NCI-H82 treated with DMSO at 0.1 percent for 48 hours (cell line): ENCODE results near the gene EHMT1.

Source experiments
- DNase-seq: peaks from one replicate; lab custom pipeline; 2025; ENCODE audit not compliant: unreplicated experiment; lab: John Stamatoyannopoulos, UW

The EHMT1 gene

GRCh38 chr9:137817236-137818200 is 198.7 kb downstream of the EHMT1 start:
- DNase-seq = no peak

GRCh38 chr9:137818286-137818685 is 199.5 kb downstream of the EHMT1 start:
- no peak for DNase-seq

DNA sequence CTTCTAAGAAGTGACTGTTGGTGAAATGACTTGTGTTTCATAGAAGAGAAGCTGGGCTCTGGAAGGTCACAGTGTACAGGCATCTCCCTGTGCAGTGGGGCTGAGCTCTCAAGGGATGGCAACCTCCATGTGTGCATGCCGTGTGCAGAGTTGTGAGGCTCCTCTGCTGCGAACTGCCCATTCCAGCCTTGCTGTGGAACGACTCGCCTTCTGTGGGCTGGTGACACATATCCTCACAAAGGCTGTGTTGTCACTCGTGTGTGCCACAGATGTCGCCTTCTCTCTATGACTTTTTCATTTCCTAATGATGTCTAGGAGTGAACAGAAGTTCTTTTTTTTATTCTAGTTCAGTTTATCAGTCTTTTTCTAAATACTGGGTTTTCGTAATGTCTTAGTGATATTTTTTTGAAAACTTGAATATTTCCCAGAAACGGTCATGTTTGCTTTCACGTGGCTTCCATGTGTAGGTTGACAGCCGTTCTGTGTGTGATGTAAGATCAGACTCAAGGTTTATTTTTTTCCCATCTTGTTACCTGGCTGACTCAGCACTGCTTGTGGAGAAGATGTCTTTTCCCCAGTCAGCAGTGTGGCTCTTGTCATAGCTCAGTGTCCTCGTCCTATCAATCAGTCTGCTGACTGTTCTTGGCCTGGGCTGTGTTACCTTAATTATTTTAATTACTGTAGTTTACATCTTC is 201.5 kb downstream of the EHMT1 start:
- DNase-seq = no peak

DNA sequence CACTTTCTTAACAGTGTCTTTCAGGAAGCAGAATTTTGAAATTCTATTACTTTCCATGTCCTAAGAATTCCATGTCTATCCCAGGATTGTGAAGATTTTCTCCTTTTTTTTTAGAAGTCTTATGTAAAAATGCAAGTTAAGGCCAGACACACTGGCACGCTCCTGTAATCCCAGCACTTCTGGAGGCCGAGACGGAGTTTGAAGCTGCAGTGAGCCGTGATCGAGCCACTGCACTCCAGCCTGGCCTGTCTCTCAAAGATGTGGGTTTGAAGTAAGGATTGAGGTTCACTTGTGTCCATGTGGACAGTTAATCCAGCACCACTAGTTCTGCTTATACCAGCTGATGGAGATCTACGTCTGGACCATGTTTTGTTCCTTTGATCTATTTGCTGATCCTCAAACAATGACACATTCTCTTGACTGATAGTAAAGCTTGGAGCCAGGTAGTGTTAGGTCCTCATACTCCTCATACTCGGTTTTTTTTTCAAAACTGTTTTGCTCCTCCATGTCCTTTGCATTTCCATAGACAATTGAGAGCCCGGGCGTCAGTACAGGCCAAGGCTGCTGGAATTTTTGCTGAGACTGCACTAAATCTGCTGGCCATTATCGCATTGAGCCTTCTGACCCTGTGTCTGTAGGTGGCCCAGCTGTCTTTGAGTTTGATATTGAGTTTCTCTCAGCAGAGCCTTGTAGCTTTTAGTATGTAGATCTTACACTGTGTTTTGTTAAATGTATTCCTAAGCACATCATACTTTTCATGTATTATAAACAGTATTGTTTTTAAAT is 205.4 kb downstream of the EHMT1 start:
- no peak for DNase-seq

- no peak for DNase-seq
Measured at GRCh38 chr9:137825324-137825989, 206.7 kb downstream of the EHMT1 start.

GRCh38 chr9:137827908-137828526 is 209.2 kb downstream of the EHMT1 start:
- DNase-seq = no peak

DNA sequence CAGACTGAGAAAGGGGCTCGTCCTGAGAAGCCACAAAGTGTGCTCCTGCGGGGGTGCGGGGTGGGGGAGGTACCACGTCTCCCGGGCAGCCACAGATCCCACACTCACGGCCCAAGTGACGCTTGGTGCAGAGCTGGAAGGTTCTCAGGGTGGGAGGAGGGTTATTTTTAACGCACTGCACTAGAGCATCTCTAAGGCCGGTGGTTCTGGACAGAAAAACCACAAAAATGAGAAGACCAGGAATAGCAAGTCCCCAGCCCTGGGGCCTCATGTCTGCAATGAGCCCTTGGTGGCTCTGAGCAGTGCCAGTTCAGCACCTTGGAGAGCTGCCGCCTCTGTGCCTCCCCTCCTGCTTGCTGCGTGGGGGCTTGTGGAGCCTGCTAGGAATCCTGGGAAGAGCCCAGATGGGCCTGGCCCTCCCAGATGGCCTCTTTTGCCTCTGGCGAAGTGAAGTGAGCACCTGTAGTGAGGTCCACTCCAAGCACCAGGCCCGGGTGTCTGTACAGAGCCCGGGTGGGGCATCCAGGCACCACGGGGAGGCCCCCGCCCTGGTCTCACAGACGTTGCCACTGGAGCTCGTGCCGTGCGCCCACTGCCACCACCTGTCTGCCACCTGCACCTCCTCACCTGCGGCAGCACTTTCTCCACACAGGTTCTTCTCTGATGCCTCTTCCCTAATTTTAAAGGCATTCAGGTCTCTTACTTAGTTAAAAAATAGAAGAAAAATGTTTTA is 209.9 kb downstream of the EHMT1 start:
- no peak for DNase-seq

GRCh38 chr9:137829260-137829996 is 210.6 kb downstream of the EHMT1 start:
- DNase-seq = no peak

DNA sequence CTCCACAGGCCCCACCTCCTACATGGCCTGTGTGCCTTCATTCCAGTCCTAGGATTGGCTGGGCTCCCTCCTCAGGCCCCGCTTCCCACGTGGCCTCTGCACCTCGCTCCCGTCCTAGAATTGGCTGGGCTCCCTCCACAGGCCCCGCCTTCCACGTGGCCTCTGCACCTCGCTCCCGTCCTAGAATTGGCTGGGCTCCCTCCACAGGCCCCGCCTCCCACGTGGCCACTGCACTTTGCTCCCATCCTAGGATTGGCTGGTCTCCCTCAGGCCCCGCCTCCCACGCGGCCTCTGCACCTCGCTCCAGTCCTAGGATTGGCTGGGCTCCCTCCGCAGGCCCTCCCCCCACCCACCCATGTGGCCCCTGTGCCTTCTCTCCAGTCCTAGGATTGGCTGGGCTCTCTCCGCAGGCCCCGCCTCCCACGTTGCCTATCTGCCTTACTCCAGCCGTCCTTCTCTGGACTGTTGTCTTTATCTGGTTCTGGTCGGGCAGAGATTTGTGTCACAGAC is 213.4 kb downstream of the EHMT1 start:
- DNase-seq = no peak

GRCh38 chr9:137832830-137833590 is 214.2 kb downstream of the EHMT1 start:
- no peak for DNase-seq

GRCh38 chr9:137833721-137834613 is 215.2 kb downstream of the EHMT1 start:
- no peak for DNase-seq

DNA sequence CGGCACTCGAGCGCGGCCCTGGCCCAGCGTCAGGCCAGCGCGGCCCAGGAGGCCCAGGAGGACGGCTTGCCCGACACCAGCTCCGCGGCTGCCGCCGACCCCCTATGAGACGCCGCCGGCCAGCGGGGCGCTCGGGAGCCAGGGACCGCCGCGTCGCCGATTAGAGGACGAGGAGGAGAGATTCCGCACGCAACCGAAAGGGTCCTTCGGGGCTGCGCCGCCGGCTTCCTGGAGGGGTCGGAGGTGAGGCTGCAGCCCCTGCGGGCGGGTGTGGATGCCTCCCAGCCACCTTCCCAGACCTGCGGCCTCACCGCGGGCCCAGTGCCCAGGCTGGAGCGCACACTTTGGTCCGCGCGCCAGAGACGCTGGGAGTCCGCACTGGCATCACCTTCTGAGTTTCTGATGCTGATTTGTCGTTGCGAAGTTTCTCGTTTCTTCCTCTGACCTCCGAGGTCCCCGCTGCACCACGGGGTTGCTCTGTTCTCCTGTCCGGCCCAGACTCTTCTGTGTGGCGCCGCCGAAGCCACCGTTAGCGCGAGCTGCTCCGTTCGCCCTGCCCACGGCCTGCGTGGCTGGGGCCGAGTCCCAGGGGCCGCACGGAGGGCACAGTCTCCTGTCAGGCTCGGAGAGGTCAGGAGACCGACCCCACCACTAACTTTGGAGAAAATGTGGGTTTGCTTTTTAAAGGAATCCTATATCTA is 216.2 kb downstream of the EHMT1 start:
- no peak for DNase-seq

DNA sequence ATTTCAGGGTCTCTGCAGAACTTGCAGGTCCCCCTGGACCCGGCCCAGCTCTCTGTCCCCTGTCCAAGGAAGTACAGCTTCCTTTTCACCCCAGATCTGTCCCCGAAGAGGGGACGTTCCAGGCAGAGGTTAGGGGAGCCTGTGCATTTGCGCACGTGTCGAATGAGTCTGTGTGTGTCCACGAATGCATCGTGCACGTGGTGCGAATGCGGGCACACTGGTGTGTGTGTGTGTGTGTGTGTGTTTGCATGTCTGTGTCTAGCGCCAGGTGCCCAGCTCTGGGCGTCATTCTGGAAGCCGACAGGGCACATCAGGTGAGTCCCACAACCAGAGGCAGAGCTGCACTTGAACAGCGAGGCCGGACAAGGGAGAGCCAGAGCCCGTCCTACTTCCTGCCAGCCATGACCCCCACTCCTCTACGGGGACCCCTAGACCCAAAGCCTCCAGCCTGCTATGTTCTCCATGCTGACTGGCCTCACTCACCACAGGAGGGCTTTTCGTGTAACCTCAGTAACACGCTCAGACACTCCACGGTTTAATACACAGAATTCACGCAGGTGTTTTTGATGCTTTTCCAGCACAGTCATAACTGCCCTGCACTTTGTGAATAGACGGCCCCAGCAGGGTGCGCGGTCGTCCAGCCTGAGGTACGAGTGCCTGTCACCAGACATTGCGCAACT is 217.5 kb downstream of the EHMT1 start:
- DNase-seq = no peak

DNA sequence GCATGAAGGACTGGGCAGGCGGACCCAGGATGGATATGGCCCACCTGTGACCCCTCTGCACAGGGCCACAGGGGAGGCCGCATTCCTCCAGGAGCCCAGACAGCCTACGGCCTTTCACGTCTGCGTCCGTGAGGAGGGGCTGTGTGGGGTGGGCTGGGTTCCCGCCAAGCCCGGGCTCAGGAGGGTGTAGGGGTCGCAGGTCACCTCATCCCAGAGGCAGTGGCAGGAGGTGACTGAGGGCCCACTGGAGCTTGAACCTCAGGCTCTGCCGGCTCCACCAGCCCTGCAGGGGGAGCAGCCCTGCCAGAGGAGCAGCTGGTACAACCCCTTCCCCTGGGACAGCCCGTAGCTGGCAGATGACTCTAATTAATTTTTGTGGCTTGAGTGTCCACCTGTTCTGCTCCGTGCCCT is 218.0 kb downstream of the EHMT1 start:
- no peak for DNase-seq

DNA sequence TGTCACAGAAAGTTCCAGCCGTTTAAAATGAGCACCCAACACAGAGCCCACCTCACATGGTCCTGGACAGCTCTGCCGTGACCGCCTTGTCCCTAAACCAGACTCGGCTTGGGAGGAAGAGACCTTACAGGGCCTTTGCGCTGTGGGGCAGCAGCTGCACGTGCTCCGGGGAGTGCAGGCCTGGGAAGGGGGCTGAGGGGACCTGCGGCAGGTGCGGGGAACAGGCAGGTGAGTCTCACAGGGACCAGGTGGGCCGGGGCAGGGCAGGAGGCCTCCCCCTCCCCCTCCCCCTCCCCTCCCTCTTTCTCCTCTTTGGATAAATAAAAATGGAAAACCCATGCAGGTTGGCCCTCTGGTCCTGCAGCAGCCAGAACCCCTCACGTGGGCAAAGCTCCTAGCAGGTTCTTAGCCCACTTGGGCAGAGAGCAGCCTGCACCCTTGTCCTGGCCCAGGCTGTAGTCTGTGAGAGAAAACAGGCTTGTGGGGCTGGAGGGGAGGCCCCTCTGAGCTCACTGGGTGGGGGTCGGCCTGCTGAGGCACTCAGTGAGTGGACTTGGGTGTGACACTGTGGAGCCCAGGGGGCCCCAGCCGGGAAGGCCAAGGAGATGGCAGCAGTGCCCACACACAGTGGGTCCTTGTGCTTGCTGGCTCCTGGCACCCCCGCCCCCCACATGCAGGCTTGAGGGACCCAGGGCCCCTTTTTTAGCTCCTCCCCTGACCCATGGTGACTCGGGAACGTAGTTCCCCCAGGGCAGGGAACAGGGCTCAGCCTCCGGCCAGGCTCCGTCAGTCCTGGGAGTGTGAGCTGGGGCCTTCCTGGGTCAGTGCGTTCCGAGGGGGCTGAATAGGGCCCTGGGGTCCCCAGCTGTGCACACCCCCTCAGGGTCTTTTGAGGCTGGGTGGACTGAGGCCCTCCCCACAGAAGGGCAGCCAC is 218.8 kb downstream of the EHMT1 start:
- no peak for DNase-seq
